HG03558 (cell line): Measurements from ENCODE around the gene FREY1.

ENCODE experiments used
- ATAC-seq: cut with Tn5 transposase; IDR thresholded peaks from one replicate; pipeline ENCODE4 v1.9.1; 2021; ENCODE audit warnings: moderate number of reproducible peaks; ENCODE audit not compliant: unreplicated experiment; ENCODE audit errors: extremely low read depth

Gene FREY1

DNA sequence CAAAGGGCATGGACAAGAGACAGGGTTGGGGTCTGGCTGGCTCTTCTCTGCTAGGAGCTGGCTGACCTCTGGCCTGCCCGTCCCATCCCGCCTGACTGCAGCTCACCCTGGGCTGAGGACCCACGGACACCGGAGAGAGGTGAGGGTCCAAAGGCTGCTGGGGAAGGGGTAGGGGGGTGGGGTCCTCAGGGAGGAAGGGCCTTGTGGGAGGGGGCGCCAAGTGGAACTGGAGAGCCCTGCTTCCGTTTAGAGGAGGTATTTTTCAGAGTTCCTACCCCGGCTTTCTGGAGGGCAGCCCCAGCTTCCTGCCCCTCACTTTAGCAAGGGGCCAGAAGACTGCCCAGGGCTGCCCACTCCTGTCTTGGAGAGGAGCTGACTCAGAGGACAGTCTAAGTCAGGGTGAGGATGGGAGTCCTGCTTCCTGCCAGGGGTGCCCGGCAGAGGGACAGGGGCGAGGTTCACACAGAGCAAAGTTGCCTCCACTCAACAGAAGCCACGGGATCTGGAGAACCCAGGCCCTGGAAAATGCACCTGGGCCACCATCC lies 22.5 kb upstream of the FREY1 start:
- no peak for ATAC-seq

- ATAC-seq: no peak
Observed at GRCh38 chr11:45928535-45929215, 21.6 kb upstream of the FREY1 start.

- no peak for ATAC-seq
Observed at GRCh38 chr11:45927684-45928413, 20.8 kb upstream of the FREY1 start.

DNA sequence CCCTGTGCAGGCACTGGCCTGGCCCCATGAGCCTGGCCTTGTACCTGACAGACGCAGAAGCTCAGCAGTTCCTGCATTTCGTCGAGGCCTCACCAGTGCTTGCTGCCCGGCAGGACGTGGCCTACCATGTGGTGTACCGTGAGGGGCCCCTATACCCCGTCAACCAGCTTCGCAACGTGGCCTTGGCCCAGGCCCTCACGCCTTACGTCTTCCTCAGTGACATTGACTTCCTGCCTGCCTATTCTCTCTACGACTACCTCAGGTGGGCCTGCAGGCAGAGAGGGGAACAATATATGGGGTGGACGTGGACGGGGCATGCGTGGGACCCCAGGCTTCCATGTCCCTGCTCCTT lies 20.2 kb upstream of the FREY1 start:
- no peak for ATAC-seq

DNA sequence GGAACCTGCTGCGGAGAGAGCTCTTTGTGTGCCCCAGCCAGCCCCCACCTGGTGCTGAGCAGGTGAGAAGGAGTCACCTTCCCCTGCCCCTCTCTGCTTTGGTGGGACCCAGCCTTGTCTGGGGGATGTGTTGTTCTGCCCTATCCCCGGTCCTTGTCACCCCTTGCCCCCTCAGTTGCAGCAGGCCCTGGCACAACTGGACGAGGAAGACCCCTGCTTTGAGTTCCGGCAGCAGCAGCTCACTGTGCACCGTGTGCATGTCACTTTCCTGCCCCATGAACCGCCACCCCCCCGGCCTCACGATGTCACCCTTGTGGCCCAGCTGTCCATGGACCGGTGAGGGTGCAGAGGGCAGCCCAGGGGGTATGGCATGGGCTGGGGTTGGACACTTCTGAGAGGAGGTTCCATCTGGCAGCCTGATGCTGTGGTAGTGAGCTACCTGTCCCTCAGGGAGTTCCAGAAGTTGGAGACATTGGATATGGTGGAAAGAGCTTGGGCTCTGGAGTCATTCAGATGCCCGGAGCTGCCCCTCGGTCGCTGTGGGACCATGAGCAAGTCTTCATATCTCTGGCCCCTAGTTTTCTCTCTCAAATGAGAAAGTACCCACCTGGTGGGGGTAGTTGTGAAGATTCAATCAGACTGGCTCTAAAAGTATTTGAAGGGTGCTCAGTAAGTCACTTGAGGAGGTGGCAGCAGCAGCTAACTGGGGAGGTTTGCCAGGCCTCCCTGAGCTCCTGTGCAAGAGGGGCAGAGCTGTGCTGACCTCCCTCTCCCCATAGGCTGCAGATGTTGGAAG lies 19.7 kb upstream of the FREY1 start:
- ATAC-seq: no peak

- ATAC-seq: no peak
Observed at GRCh38 chr11:45926001-45926401, 18.9 kb upstream of the FREY1 start.

DNA sequence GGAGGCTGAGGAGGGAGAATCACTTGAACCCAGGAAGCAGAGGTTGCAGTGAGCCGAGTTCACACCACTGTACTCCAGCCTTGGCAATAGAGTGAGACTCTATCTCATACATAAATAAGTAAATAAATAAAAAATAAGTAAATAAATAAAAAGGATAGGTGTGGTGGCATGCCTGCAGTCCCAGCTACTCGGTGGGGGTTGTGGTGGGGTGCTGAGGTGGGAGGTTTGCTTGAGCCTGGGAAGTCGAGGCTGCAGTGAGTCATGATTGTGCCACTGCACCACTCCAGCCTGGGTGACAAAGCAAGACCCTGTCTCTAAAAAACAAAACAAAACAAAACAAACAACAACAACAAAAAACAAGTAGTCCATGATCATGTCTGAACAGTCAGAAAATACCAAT lies 18.5 kb upstream of the FREY1 start:
- ATAC-seq: no peak

- no peak for ATAC-seq
Observed at GRCh38 chr11:45924927-45925326, 17.9 kb upstream of the FREY1 start.

DNA sequence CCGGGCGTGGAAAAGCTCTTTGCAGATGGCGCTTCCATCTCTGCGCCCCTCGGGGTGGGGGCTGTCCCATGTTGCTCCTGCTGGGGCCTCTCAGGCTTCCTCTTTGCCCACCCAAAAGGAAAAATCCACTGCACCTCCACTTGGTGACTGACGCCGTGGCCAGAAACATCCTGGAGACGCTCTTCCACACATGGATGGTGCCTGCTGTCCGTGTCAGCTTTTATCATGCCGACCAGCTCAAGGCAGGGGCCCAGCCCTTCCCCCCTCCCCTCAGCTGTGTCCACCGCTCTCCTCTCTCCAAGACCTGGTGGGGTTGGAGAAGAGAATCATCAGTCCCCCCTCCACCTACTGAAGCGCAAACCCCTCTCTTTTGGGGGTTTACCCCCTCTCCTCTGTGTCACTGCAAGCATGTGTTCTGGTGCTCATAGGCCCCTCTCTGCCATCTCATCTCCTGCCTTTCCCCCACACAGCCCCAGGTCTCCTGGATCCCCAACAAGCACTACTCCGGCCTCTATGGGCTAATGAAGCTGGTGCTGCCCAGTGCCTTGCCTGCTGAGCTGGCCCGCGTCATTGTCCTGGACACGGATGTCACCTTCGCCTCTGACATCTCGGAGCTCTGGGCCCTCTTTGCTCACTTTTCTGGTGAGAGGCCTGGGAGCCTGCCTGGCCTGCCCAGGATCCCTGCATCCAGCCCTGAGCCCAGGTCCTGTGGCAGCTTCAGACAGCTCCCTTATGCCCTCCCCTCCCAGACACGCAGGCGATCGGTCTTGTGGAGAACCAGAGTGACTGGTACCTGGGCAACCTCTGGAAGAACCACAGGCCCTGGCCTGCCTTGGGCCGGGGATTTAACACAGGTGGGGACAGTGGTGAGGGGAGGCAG lies 17.2 kb upstream of the FREY1 start:
- ATAC-seq: no peak

DNA sequence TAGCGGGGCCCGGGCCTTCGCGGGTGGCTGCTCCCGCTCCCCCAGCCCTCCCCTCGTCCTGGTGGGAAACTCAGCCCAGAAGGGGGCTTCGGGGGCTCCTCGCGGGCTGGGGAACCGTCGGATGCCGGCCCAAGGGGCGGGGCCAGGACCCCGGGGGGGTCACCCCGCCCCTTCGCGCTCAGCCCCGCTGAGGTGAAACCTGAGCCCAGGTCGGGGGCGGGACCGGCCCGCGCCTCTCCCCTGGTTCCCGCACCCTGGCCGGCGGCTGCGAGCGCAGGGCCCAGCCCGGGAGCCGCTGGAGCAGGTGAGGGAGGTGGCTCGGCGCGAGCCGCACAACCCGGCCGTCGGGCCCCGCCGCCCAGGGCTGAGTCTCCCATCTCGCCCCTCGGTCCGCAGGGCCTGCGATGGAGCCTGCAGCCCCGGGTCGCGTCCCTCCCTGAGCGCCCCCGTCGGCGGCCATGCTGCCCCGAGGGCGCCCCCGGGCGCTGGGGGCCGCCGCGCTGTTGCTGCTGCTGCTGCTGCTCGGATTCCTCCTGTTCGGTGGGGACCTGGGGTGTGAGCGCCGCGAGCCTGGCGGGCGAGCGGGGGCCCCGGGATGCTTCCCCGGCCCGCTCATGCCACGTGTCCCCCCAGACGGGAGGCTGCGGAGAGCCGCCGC lies 15.5 kb upstream of the FREY1 start, which contains the start of gene LARGE2:
LARGE2 (plus strand) TSS at position 232 of the 658 bp plus-strand sequence; CDS start at position 459, 227 bp downstream.
- no peak for ATAC-seq

- ATAC-seq: no peak
Observed at GRCh38 chr11:45921561-45922424, 14.7 kb upstream of the FREY1 start.

DNA sequence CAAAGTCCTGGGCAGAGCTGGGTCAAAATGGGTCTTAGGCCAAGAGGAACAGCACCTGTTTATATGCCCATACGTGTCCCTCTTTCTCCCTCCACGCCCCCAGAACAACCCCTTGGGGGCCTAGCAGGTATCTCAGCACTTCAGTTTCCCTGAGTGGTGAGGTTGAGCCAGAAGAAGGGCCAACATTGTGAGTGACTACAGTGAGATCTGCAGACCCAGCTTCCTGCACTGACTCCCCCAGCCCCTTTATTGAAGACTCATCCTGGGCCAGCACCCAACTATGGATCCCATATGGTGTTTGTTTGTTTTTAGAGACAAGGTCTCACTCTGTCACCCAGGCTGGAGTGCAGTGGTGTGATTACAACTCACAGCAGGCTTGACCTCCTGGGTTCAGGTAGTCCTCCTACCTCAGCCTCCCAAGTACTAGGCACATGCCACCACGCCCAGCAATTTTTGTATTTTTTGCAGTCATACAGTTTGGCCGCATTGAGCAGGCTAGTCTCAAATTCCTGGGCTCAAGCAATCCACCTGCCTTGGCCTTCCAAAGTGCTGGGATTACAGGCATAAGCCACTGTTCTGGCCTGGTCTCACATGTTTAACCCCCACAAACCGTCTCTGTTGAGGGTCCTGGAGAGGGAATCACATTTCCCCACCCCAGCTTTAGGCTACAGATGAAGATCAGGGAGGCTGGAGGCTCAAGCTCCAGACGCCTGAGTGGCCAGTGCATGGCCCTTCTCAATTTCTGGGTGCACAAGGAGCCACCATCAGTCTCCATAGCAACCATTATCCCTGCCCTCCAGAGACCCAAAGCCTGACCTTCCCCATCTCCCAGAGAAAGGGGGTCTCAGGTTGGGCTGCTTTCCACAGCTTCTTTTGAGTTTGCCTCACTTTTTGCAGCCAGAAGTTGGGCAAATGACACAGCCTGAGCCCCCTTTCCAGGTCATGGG lies 13.7 kb upstream of the FREY1 start:
- no peak for ATAC-seq

- ATAC-seq: no peak
Observed at GRCh38 chr11:45919806-45920530, 12.9 kb upstream of the FREY1 start.

- ATAC-seq: no peak
Observed at GRCh38 chr11:45918962-45919675, 12.0 kb upstream of the FREY1 start.

DNA sequence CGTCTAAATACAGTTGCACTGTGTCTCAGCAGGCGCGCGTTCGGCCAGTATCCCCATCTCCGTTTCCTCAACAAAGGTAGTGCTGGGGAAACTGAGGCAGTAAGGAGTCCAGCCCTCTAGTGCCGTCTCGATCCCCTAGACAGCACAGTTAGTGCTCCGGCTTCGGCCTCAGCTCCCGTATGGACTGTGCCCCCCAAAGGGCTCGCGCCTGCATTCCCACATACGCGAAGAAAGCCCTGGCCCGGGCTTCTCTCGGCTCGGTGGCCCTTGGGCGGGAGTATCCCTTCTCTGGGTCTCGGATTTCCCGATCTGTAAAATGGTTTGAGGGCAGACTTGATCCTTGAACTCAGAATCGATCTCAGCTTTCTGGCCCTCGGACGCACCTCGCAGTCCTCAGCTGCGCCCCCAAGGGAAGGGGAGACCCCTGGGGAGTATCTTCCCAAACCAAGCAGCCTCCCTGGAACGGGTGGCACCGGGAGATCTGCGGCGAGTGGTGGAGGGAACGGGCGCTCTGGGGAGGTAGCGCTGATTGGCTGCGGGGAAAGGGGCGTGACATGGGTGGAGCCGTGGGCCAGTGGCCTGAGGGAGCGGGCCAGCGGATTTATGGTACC lies 11.4 kb upstream of the FREY1 start:
- no peak for ATAC-seq
